Measurements from ENCODE around the gene ENOX1.

- no peak for TF ChIP-seq CTCF (IDR thresholded peaks at IDR 0.05)
- no peak for TF ChIP-seq POLR2A (IDR thresholded peaks at IDR 0.05)
Measured at GRCh38 chr13:43244481-43244880, 542.3 kb downstream of the ENOX1 start.

Measured in testis (tissue), 2 donors.